Fibroblast of lung (primary cell): ENCODE data around the gene CYP1A2.

Source experiments
- EZH2 ChIP-seq: IDR thresholded peaks from 2 replicates; pipeline ENCODE4 v1.5.1; 2012; ENCODE audit warnings: low read length, control low read depth, mild to moderate bottlenecking; ENCODE audit errors: missing control alignments
- TF ChIP-seq, protein P1 (sequence below), 2 donors: IDR thresholded peaks in 1 of 2; conservative IDR thresholded peaks in 1 of 2; 1 replicate in 1 of 2; 2 replicates in 1 of 2; pipeline ENCODE4 v1.5.1; 2011 to 2012; ENCODE audit warnings: low read length in 2 of 2, control low read depth in 1 of 2, inconsistent platforms in 1 of 2, low read depth in 1 of 2, mild to moderate bottlenecking in 1 of 2

DNA sequence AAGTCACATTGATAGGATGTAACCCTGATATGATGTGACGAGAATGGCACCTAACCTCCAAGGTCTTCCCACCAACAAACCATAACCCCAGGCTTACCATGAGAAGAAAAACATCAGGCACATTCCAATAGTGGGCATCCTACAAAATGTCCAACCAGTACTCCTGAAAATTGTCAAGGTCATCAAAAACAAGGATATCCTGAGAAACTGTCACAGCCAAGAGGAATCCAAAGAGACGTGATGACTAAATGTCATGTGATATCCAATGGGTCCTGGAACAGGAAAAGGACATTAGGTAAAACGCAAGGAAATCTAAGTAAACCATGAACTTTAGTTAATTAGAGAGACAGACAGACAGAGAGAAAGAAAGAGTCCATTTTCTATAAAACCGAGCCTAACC, 2.3 kb upstream of the CYP1A2 start:
- TF ChIP-seq, protein P1, sequence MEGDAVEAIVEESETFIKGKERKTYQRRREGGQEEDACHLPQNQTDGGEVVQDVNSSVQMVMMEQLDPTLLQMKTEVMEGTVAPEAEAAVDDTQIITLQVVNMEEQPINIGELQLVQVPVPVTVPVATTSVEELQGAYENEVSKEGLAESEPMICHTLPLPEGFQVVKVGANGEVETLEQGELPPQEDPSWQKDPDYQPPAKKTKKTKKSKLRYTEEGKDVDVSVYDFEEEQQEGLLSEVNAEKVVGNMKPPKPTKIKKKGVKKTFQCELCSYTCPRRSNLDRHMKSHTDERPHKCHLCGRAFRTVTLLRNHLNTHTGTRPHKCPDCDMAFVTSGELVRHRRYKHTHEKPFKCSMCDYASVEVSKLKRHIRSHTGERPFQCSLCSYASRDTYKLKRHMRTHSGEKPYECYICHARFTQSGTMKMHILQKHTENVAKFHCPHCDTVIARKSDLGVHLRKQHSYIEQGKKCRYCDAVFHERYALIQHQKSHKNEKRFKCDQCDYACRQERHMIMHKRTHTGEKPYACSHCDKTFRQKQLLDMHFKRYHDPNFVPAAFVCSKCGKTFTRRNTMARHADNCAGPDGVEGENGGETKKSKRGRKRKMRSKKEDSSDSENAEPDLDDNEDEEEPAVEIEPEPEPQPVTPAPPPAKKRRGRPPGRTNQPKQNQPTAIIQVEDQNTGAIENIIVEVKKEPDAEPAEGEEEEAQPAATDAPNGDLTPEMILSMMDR (conservative IDR thresholded peaks at IDR 0.05 in 1 of 2, IDR thresholded peaks at IDR 0.05 in 1 of 2; ENCODE audit: low read depth in 1 of 2, low read length in 2 of 2): no peak
- TF ChIP-seq EZH2: no peak
